ENCODE data around the gene SQOR.

Gene SQOR

GRCh38 chr15:45705510-45706473 lies 71.0 kb downstream of the SQOR start:
- DNase-seq (ENCODE audit: low spot score) = peak; percentile 70

GRCh38 chr15:45710657-45711056 lies 75.8 kb downstream of the SQOR start:
- DNase-seq (ENCODE audit: low spot score) = no peak

GRCh38 chr15:45714590-45715488 lies 80.0 kb downstream of the SQOR start:
- peak; percentile 29 for DNase-seq (ENCODE audit: low spot score)

- DNase-seq (ENCODE audit: low spot score) = no peak
These were observed 80.7 kb downstream of the SQOR start for GRCh38 chr15:45715528-45715927.

- no peak for DNase-seq (ENCODE audit: low spot score)
These were observed 84.7 kb downstream of the SQOR start for GRCh38 chr15:45719490-45719889.

- DNase-seq (ENCODE audit: low spot score) = no peak
These were observed 85.4 kb downstream of the SQOR start for GRCh38 chr15:45720183-45720582.

GRCh38 chr15:45728641-45729040 lies 93.8 kb downstream of the SQOR start:
- no peak for DNase-seq (ENCODE audit: low spot score)

GRCh38 chr15:45729141-45729540 lies 94.3 kb downstream of the SQOR start:
- DNase-seq (ENCODE audit: low spot score) = no peak

GRCh38 chr15:45731343-45731742 lies 96.5 kb downstream of the SQOR start:
- no peak for DNase-seq (ENCODE audit: low spot score)

- DNase-seq (ENCODE audit: low spot score) = no peak
These were observed 97.8 kb downstream of the SQOR start for GRCh38 chr15:45732662-45733061.

- DNase-seq (ENCODE audit: low spot score) = no peak
These were observed 99.5 kb downstream of the SQOR start for GRCh38 chr15:45734260-45734711.
